ENCODE data around the gene IL22RA1. TPM values are rescaled to one million over a fixed set of nuclear protein-coding genes. Genes with fewer than 3 reads are reported as not detected.

The IL22RA1 gene
- total RNA-seq, 1 experiment from 2014 or later = 0.28 TPM

DNA sequence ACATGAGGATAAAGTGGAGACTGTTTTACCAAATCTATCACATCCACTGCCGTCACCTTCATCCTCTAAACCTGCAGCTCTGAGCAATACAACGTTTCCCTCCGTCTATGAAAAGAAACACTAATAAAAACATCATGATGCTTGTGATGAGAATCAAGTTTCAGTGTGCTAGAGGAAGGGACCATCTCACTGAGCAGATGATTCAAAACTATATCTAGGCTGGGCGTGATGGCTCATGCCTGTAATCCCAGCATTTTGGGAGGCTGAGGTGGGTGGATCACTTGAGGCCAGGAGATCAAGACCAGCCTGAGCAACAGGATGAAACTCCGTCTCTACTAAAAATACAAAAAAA lies 16.3 kb downstream of the IL22RA1 start:
- Mint-ChIP-seq H3K27me3 (ENCODE audit: low read depth) (no peaks in the 10 kb centered on the region), H3K27ac (no peak overlapping the region), H3K36me3 (peaks cover 16% of the 10 kb centered on the region), H3K9me3 (peaks cover 18% of the 10 kb centered on the region), H3K4me3 (no peak overlapping the region), H3K4me1 (peaks cover 12% of the 10 kb centered on the region)
- DNase-seq (ENCODE audit: low spot score) = no peak
- ChIA-PET CTCF (interaction anchor here (0.8 to 1.3 kb wide), 3 partner anchors 10 to 315 kb away, joined by 3 to 4 read pairs (median 3); no protein-coding TSS in a partner anchor), POLR2A (no interaction called here)
- TF ChIP-seq ESRRA (CRISPR knock-in tag; IDR thresholded peaks at IDR 0.05; ENCODE audit: borderline replicate concordance) (no peak), NFYB (CRISPR knock-in tag; conservative IDR thresholded peaks at IDR 0.05; ENCODE audit: low read depth) (no peak), ELF4 (CRISPR knock-in tag; IDR thresholded peaks at IDR 0.05; ENCODE audit: low read depth) (no peak), FOXP1 (CRISPR knock-in tag; IDR thresholded peaks at IDR 0.05; ENCODE audit: borderline replicate concordance) (no peak), FOXK1 (CRISPR knock-in tag; IDR thresholded peaks at IDR 0.05) (no peak), TP53 (CRISPR knock-in tag; IDR thresholded peaks at IDR 0.05) (no peak)
- no peak for ATAC-seq

DNA sequence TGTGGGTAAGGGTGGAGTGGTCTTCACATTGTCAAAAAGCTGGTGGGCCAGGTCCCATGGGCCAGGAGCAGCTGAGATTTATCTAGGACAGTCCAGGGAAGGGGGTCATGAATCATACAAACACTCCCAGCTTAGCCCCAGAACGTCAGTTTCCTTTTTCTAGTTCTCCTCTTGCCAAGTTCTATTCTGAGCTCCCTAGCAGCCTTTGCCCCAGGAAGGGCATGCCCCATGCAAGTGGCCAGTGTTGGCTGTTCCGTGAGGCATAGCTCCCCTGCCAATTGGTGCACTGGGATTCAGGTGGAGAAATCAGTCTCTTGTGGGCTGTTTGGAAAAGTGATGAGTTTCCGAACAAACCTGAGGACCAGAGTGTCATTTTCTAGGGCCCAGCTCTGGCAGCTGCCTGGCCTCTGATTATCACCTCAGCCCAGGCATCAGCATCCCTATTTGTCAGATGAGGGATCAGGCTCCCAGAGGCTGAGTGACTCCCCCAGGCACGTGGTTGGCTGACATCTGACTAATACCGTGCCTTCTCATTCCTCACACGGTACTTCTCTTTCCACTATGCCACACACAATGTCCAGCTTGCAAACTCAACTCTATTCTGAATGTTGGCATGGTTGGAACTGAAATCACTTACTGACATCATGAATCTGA lies 16.8 kb downstream of the IL22RA1 start:
- no peak overlapping the region for H3K4me3 Mint-ChIP-seq
- peaks cover 12% of the 10 kb centered on the region for H3K4me1 Mint-ChIP-seq
- peaks cover 17% of the 10 kb centered on the region for H3K9me3 Mint-ChIP-seq
- CTCF ChIA-PET = interaction anchor here (0.8 to 1.3 kb wide), 5 partner anchors 11 to 315 kb away, joined by 3 to 4 read pairs (median 3); no protein-coding TSS in a partner anchor
- TF ChIP-seq TEAD4 (CRISPR knock-in tag; IDR thresholded peaks at IDR 0.05) (no peak), GTF2I (CRISPR knock-in tag; conservative IDR thresholded peaks at IDR 0.05) (no peak), NR3C1 (CRISPR knock-in tag; conservative IDR thresholded peaks at IDR 0.05; ENCODE audit: low read depth) (no peak), FOXJ3 (CRISPR knock-in tag; IDR thresholded peaks at IDR 0.05; ENCODE audit: borderline replicate concordance) (no peak), NFATC4 (CRISPR knock-in tag; IDR thresholded peaks at IDR 0.05) (no peak), RORB (CRISPR knock-in tag; IDR thresholded peaks at IDR 0.05) (no peak), ZBTB21 (CRISPR knock-in tag; IDR thresholded peaks at IDR 0.05; ENCODE audit: borderline replicate concordance) (no peak), TCF7 (CRISPR knock-in tag; IDR thresholded peaks at IDR 0.05; ENCODE audit: low read depth) (no peak), ZNF416 (CRISPR knock-in tag; IDR thresholded peaks at IDR 0.05) (no peak), TP53 (CRISPR knock-in tag; IDR thresholded peaks at IDR 0.05) (no peak), JAZF1 (CRISPR knock-in tag; IDR thresholded peaks at IDR 0.05) (no peak), ATF1 (CRISPR knock-in tag; IDR thresholded peaks at IDR 0.05) (no peak)
- TF ChIP-seq, protein P1, sequence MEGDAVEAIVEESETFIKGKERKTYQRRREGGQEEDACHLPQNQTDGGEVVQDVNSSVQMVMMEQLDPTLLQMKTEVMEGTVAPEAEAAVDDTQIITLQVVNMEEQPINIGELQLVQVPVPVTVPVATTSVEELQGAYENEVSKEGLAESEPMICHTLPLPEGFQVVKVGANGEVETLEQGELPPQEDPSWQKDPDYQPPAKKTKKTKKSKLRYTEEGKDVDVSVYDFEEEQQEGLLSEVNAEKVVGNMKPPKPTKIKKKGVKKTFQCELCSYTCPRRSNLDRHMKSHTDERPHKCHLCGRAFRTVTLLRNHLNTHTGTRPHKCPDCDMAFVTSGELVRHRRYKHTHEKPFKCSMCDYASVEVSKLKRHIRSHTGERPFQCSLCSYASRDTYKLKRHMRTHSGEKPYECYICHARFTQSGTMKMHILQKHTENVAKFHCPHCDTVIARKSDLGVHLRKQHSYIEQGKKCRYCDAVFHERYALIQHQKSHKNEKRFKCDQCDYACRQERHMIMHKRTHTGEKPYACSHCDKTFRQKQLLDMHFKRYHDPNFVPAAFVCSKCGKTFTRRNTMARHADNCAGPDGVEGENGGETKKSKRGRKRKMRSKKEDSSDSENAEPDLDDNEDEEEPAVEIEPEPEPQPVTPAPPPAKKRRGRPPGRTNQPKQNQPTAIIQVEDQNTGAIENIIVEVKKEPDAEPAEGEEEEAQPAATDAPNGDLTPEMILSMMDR (IDR thresholded peaks at IDR 0.05) = no peak
- TF ChIP-seq, protein P2, sequence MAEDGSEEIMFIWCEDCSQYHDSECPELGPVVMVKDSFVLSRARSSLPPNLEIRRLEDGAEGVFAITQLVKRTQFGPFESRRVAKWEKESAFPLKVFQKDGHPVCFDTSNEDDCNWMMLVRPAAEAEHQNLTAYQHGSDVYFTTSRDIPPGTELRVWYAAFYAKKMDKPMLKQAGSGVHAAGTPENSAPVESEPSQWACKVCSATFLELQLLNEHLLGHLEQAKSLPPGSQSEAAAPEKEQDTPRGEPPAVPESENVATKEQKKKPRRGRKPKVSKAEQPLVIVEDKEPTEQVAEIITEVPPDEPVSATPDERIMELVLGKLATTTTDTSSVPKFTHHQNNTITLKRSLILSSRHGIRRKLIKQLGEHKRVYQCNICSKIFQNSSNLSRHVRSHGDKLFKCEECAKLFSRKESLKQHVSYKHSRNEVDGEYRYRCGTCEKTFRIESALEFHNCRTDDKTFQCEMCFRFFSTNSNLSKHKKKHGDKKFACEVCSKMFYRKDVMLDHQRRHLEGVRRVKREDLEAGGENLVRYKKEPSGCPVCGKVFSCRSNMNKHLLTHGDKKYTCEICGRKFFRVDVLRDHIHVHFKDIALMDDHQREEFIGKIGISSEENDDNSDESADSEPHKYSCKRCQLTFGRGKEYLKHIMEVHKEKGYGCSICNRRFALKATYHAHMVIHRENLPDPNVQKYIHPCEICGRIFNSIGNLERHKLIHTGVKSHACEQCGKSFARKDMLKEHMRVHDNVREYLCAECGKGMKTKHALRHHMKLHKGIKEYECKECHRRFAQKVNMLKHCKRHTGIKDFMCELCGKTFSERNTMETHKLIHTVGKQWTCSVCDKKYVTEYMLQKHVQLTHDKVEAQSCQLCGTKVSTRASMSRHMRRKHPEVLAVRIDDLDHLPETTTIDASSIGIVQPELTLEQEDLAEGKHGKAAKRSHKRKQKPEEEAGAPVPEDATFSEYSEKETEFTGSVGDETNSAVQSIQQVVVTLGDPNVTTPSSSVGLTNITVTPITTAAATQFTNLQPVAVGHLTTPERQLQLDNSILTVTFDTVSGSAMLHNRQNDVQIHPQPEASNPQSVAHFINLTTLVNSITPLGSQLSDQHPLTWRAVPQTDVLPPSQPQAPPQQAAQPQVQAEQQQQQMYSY (CRISPR knock-in tag; IDR thresholded peaks at IDR 0.05) = no peak
- TF ChIP-seq, protein P3, sequence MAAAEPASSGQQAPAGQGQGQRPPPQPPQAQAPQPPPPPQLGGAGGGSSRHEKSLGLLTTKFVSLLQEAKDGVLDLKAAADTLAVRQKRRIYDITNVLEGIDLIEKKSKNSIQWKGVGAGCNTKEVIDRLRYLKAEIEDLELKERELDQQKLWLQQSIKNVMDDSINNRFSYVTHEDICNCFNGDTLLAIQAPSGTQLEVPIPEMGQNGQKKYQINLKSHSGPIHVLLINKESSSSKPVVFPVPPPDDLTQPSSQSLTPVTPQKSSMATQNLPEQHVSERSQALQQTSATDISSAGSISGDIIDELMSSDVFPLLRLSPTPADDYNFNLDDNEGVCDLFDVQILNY (CRISPR knock-in tag; IDR thresholded peaks at IDR 0.05) = no peak
- TF ChIP-seq, protein P4, sequence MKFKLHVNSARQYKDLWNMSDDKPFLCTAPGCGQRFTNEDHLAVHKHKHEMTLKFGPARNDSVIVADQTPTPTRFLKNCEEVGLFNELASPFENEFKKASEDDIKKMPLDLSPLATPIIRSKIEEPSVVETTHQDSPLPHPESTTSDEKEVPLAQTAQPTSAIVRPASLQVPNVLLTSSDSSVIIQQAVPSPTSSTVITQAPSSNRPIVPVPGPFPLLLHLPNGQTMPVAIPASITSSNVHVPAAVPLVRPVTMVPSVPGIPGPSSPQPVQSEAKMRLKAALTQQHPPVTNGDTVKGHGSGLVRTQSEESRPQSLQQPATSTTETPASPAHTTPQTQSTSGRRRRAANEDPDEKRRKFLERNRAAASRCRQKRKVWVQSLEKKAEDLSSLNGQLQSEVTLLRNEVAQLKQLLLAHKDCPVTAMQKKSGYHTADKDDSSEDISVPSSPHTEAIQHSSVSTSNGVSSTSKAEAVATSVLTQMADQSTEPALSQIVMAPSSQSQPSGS (CRISPR knock-in tag; IDR thresholded peaks at IDR 0.05; ENCODE audit: borderline replicate concordance, low read depth) = no peak
- TF ChIP-seq, protein P5, sequence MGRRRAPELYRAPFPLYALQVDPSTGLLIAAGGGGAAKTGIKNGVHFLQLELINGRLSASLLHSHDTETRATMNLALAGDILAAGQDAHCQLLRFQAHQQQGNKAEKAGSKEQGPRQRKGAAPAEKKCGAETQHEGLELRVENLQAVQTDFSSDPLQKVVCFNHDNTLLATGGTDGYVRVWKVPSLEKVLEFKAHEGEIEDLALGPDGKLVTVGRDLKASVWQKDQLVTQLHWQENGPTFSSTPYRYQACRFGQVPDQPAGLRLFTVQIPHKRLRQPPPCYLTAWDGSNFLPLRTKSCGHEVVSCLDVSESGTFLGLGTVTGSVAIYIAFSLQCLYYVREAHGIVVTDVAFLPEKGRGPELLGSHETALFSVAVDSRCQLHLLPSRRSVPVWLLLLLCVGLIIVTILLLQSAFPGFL (CRISPR knock-in tag; IDR thresholded peaks at IDR 0.05; ENCODE audit: borderline replicate concordance) = no peak
- TF ChIP-seq, protein P6, sequence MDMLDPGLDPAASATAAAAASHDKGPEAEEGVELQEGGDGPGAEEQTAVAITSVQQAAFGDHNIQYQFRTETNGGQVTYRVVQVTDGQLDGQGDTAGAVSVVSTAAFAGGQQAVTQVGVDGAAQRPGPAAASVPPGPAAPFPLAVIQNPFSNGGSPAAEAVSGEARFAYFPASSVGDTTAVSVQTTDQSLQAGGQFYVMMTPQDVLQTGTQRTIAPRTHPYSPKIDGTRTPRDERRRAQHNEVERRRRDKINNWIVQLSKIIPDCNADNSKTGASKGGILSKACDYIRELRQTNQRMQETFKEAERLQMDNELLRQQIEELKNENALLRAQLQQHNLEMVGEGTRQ (CRISPR knock-in tag; IDR thresholded peaks at IDR 0.05) = no peak
- no peak for DNase-seq (ENCODE audit: low spot score)
- ATAC-seq = no peak
- H3K36me3 Mint-ChIP-seq = peaks cover 15% of the 10 kb centered on the region
- no peak overlapping the region for H3K27ac Mint-ChIP-seq
- H3K27me3 Mint-ChIP-seq (ENCODE audit: low read depth) = no peaks in the 10 kb centered on the region
- POLR2A ChIA-PET = no interaction called here
